ENCODE measurements around the gene ANKS1B. TPM values are rescaled to one million over a fixed set of nuclear protein-coding genes. Genes with fewer than 3 reads are reported as not detected.

Gene ANKS1B
- total RNA-seq, 1 experiment from 2014 or later = 0.61 TPM

- no peak for TF ChIP-seq CTCF (IDR thresholded peaks at IDR 0.05; ENCODE audit: insufficient read depth in 1 of 2, low read depth in 1 of 2, low read length in 1 of 2, severe bottlenecking in 1 of 2, unreplicated experiment in 1 of 2)
- Mint-ChIP-seq H3K4me3 (ENCODE audit: unreplicated experiment) (no peak overlapping the region), H3K9me3 (ENCODE audit: unreplicated experiment) (no peaks in the 10 kb centered on the region), H3K27ac (ENCODE audit: unreplicated experiment) (no peak overlapping the region), H3K36me3 (ENCODE audit: insufficient read depth, unreplicated experiment) (no peaks in the 10 kb centered on the region), H3K4me1 (ENCODE audit: low read depth, unreplicated experiment) (no peaks in the 10 kb centered on the region), H3K27me3 (ENCODE audit: insufficient read depth, unreplicated experiment) (peaks cover 7% of the 10 kb centered on the region)
- intact Hi-C loops (cut with micrococcal nuclease; ENCODE audit: unreplicated experiment) = no loop called here
- H3K27me3 ChIP-seq (replicated peaks; ENCODE audit: control insufficient read depth, insufficient read depth, low read length) = no peaks in the 10 kb centered on the region
- H3K4me1 ChIP-seq = no peaks in the 10 kb centered on the region
- CTCF ChIA-PET = no interaction called here
- no peak for DNase-seq
- no TSS peak for BruUV-seq (replicated peaks)
- H3K9me3 ChIP-seq = no peaks in the 10 kb centered on the region
- POLR2A ChIA-PET = no interaction called here
- no peak overlapping the region for H3K4me3 ChIP-seq (ENCODE audit: low read depth, low read length)
- H3K36me3 ChIP-seq (ENCODE audit: control insufficient read depth, insufficient read depth, low read length) = no peaks in the 10 kb centered on the region
Observed at GRCh38 chr12:99498756-99499155, 486.0 kb downstream of the ANKS1B start.

DNA sequence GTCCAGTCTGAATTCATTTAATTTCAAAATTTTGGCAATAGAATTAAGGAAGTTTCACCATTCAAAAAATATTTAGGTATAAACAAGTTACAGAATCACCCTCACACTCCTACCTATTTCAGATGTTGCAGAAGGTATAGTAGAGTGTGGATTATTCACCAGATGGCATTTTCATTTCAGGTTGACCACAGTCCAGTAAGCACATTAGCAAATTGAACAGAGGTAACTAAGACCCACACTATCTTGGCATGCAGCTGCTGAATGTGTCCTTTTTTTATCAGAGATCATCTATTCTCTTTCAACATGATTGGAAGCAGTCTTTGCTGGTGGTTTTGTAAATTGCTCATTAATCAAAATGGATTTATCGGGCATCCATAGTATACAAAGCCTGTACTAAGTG, 488.9 kb downstream of the ANKS1B start:
- no peaks in the 10 kb centered on the region for H3K9me3 Mint-ChIP-seq (ENCODE audit: unreplicated experiment)
- Histone ChIP-seq H3K4me3 (ENCODE audit: low read depth, low read length) (no peak overlapping the region), H3K27me3 (replicated peaks; ENCODE audit: control insufficient read depth, insufficient read depth, low read length) (no peaks in the 10 kb centered on the region), H3K4me1 (no peaks in the 10 kb centered on the region), H3K9me3 (no peaks in the 10 kb centered on the region), H3K36me3 (ENCODE audit: control insufficient read depth, insufficient read depth, low read length) (no peaks in the 10 kb centered on the region)
- no peak overlapping the region for H3K27ac Mint-ChIP-seq (ENCODE audit: unreplicated experiment)
- ChIA-PET CTCF (no interaction called here), POLR2A (no interaction called here)
- H3K36me3 Mint-ChIP-seq (ENCODE audit: insufficient read depth, unreplicated experiment) = no peaks in the 10 kb centered on the region
- no peak overlapping the region for H3K4me3 Mint-ChIP-seq (ENCODE audit: unreplicated experiment)
- BruUV-seq (replicated peaks) = no TSS peak
- no peak for TF ChIP-seq CTCF (IDR thresholded peaks at IDR 0.05; ENCODE audit: insufficient read depth in 1 of 2, low read depth in 1 of 2, low read length in 1 of 2, severe bottlenecking in 1 of 2, unreplicated experiment in 1 of 2)
- peaks cover 7% of the 10 kb centered on the region for H3K27me3 Mint-ChIP-seq (ENCODE audit: insufficient read depth, unreplicated experiment)
- no peak for DNase-seq
- intact Hi-C loops (cut with micrococcal nuclease; ENCODE audit: unreplicated experiment) = no loop called here
- no peaks in the 10 kb centered on the region for H3K4me1 Mint-ChIP-seq (ENCODE audit: low read depth, unreplicated experiment)

DNA sequence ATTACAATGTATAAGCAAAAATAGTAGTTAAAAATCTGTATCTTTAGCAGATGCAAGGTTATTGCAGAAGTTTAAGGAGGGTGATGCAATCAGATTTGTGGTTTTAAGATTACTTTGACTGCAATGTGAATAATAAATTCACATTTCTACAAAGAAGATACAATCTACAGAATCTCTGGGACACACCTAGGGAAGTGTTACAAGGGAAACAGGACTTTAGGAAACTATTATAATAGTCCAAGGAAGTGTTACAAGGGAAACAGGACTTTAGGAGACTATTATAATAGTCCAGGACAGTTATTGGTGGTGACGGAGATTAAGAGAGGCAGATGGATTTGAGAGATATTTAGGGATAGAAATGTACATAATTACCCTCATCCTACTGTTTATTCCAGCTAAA, 491.5 kb downstream of the ANKS1B start:
- no peak overlapping the region for H3K27ac Mint-ChIP-seq (ENCODE audit: unreplicated experiment)
- intact Hi-C loops (cut with micrococcal nuclease; ENCODE audit: unreplicated experiment) = no loop called here
- no peak overlapping the region for H3K4me3 Mint-ChIP-seq (ENCODE audit: unreplicated experiment)
- no peaks in the 10 kb centered on the region for H3K4me1 ChIP-seq
- no peaks in the 10 kb centered on the region for H3K4me1 Mint-ChIP-seq (ENCODE audit: low read depth, unreplicated experiment)
- no peak for TF ChIP-seq CTCF (IDR thresholded peaks at IDR 0.05; ENCODE audit: insufficient read depth in 1 of 2, low read depth in 1 of 2, low read length in 1 of 2, severe bottlenecking in 1 of 2, unreplicated experiment in 1 of 2)
- DNase-seq = no peak
- BruUV-seq (replicated peaks) = no TSS peak
- H3K36me3 ChIP-seq (ENCODE audit: control insufficient read depth, insufficient read depth, low read length) = no peaks in the 10 kb centered on the region
- ChIA-PET CTCF (no interaction called here), POLR2A (no interaction called here)
- H3K36me3 Mint-ChIP-seq (ENCODE audit: insufficient read depth, unreplicated experiment) = no peaks in the 10 kb centered on the region
- no peaks in the 10 kb centered on the region for H3K9me3 Mint-ChIP-seq (ENCODE audit: unreplicated experiment)
- H3K27me3 Mint-ChIP-seq (ENCODE audit: insufficient read depth, unreplicated experiment) = peaks cover 7% of the 10 kb centered on the region
- H3K9me3 ChIP-seq = no peaks in the 10 kb centered on the region
- H3K27me3 ChIP-seq (replicated peaks; ENCODE audit: control insufficient read depth, insufficient read depth, low read length) = no peaks in the 10 kb centered on the region
- H3K4me3 ChIP-seq (ENCODE audit: low read depth, low read length) = no peak overlapping the region

Measured in Caco-2 (cell line).